AG04450 (cell line): Measurements from ENCODE around the gene DLX4. TPM values are rescaled to one million over a fixed set of nuclear protein-coding genes. Genes with fewer than 3 reads are reported as not detected.

ENCODE experiments used
- CTCF ChIA-PET: fragments of 300-600, 350-600 bp; formaldehyde crosslinking; extraction: SDS; loops from one replicate; lab custom pipeline; 2022; ENCODE audit warnings: antibody characterized with exemption, inconsistent platforms; lab: Charles Lee
- POLR2A ChIA-PET: fragments of 350-600 bp; formaldehyde crosslinking; extraction: SDS; loops from one replicate; lab custom pipeline; 2021; ENCODE audit warnings: antibody characterized with exemption, inconsistent platforms; lab: Yijun Ruan, JAX
- DNase-seq: peaks from one replicate; pipeline ENCODE4 v3.0.0-alpha.2; 2011; ENCODE audit warnings: low read depth, low spot score
- H3K27ac ChIP-seq: one replicate; pipeline ENCODE4 v1.5.1; 2012; ENCODE audit warnings: low read depth, low read length, control low read depth
- H3K27me3 ChIP-seq: one replicate; pipeline ENCODE4 v1.6.0; 2012; ENCODE audit warnings: low read length; ENCODE audit not compliant: control insufficient read depth, insufficient read depth
- H3K4me3 ChIP-seq: 2 replicates; pipeline ENCODE4 v1.5.1; 2011; ENCODE audit warnings: mild to moderate bottlenecking, low read depth, low read length, control low read depth
- H3K9me3 ChIP-seq: 2 replicates; pipeline ENCODE4 v1.5.1; 2012; ENCODE audit warnings: low read length; ENCODE audit not compliant: control insufficient read depth, insufficient read depth
- CTCF ChIP-seq: IDR thresholded peaks from 2 replicates; pipeline ENCODE4 v1.5.1; 2011; ENCODE audit warnings: low read depth, low read length, control low read depth, inconsistent platforms
- polyA plus RNA-seq: library from polyadenylated mRNA; depleted of rRNA; stranded (reverse); fragments of >200 nt; gene quantifications from 2 replicates; pipeline ENCODE4 v1.2.3, GENCODE V29; 2011

The DLX4 gene
- polyA plus RNA-seq, 1 experiment: 0.15 TPM

DNA sequence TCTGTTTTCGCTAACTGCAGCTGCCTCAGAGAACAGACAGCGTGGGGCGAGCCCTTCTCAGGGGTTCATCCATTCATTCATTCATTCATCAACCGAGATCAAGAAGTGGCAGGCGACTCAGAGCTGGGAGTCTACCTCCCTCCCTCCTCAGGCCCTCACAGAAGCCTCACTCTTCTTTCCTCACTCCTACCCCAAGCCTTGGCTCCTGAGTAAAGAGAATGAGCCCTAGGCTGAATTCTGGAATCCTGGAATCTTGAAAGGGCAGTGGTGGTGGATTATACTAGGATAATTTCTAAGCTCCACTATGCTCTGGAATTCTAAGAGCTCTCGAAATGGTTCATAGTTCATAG, 28.3 kb downstream of the DLX4 start:
- no peak for TF ChIP-seq CTCF
- CTCF ChIA-PET: interaction anchor here (0.6 to 8.1 kb wide), 51 partner anchors 8 to 482 kb away, joined by 3 to 249 read pairs (median 6); partner anchors contain the start of genes PDK2 and SLC35B1
- DNase-seq: no peak
- POLR2A ChIA-PET: no interaction called here
- peaks cover 71% of the 10 kb centered on the region for H3K27me3 ChIP-seq
- no peak overlapping the region for H3K27ac ChIP-seq
- no peak overlapping the region for H3K4me3 ChIP-seq
- peaks cover 7% of the 10 kb centered on the region; the same call in 1 of the 2 replicates for H3K9me3 ChIP-seq

DNA sequence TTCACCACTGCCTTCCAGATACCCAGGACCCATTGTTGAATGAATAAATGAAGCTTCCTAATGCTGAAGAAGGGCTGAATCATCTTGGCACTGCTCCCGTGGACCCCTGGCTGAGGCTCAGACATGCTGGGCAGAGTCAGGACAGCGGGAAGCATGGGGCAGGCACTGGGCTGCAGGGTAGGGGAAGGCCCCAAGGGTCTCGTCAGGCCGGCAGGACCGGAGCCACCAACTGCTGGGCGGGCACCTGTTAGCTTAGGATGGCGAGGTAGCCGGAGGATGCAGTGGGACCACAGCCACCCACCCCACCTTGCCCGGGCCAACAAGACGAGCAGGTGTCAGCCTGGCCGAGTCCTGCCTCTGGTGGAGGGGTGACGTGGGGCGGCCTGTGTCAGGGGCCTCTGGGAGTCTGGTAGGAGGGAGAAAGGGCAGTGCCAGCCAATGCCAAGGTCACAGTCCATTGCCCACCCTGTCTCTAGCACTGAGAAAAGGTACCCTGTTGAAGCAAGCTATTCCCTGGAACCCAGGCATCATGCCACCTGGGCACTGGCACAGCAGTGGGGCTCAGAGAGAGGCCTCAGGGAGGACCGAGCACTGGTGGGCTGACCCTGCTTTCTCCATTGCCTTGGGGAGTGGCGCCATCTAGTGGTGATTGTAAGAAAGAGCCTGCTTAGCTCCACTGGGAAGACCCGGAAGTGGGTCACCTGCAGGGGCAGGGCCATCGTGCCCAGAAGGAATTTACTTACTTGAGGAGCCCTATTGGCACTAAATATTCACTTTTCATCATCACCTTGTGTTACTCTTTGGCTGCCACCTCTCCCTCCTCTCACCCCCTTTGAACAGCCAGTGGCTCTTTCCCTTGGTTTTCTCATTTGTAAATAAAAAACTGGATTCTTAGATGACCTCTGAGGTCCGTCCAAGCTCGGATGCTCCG, 29.0 kb downstream of the DLX4 start:
- TF ChIP-seq CTCF: peak; percentile 90
- DNase-seq: peak; percentile 50
- CTCF ChIA-PET: interaction anchor here (0.6 to 8.1 kb wide), 50 partner anchors 7 to 482 kb away, joined by 3 to 249 read pairs (median 6); partner anchors contain the start of genes PDK2 and SLC35B1
- Histone ChIP-seq H3K9me3 (peaks cover 7% of the 10 kb centered on the region; the same call in 1 of the 2 replicates), H3K27ac (no peak overlapping the region), H3K27me3 (peaks cover 65% of the 10 kb centered on the region), H3K4me3 (no peak overlapping the region)
- POLR2A ChIA-PET: interaction anchor here (0.6 kb wide), 1 partner anchor 185 kb away, joined by 4 read pairs; no protein-coding TSS in a partner anchor

DNA sequence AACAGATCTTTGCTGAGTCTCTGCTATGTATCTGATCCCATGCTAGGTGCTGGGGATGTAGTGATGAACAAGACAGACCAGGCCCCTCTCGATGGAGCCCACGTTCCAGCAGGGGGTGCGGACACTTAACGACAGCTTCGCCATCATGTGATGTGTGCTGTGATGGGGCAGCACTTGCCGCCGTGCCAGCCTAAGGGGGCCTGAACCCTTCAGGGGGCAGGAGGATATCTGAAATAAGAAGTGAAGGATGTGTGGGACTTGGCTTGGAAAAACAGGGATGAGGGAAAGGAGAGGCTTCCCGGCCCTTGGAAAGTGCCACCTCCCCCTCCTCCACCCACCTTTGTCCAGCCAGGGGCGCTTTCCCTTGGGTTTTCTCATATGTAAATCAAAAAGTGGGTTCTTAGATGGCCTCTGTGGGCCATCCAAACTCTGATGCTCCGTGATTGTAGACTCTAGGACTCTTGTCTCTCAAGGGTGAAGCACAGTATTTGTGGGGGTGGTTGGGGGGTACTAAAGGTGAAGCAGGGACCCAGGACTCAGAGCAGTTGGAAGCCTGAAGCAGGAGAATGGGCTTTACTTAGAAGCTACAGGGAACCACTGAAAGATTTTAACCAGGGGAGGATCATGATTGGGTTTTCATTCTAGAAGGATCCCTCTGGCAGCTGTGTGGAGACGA, 30.0 kb downstream of the DLX4 start:
- Histone ChIP-seq H3K9me3 (peaks cover 7% of the 10 kb centered on the region; the same call in 1 of the 2 replicates), H3K27me3 (peaks cover 58% of the 10 kb centered on the region), H3K4me3 (no peak overlapping the region), H3K27ac (no peak overlapping the region)
- ChIA-PET CTCF (interaction anchor here (0.6 to 8.1 kb wide), 26 partner anchors 11 to 483 kb away, joined by 3 to 249 read pairs (median 12); partner anchors contain the start of gene PDK2), POLR2A (no interaction called here)
- TF ChIP-seq CTCF: no peak
- DNase-seq: no peak

DNA sequence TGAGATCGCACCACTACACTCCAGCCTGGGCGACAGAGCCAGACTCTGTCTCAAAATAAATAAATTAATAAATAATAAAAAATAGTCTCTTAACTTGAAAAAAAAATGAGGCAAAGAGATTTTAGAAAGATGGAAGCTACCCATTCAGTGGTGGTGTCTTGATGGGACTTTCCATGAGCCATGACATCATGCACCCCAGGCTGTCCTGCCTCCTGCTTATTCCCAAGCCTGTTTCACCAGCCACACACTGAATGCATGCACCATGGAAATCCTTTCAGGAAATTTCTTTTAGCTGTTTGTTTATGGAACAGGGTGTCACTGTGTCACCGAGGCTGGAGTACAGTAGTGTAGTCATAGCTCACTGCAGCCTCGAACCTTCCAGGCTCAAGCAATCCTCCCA, 34.9 kb downstream of the DLX4 start:
- H3K27ac ChIP-seq: no peak overlapping the region
- no peaks in the 10 kb centered on the region; the same call in 1 of the 2 replicates for H3K9me3 ChIP-seq
- CTCF ChIA-PET: interaction anchor here (0.6 kb wide), 1 partner anchor 52 kb away, joined by 3 read pairs; no protein-coding TSS in a partner anchor
- H3K4me3 ChIP-seq: no peak overlapping the region
- TF ChIP-seq CTCF: no peak
- peaks cover 31% of the 10 kb centered on the region for H3K27me3 ChIP-seq
- POLR2A ChIA-PET: no interaction called here
- DNase-seq: no peak
